ENCODE measurements around the gene GPR139.

The GPR139 gene

DNA sequence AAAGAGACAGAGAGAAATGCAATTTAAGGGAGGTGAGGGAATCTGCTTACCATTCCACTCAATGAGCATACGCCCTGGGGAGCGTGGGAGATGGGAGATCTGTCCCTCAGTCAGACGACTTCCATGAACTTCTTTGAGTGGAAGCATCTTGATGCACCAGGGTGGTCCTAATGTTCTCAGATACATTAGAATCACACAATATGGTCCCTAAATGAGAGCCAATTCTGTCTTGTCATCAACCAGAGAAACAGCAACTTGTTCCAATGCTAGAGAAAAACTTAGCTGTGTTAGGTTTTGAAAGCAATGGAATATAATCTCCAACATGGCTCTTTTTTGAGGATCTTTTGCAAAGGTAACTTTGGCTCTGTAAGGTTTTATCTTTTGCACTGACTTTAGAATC is 44.1 kb downstream of the GPR139 start:
- Mint-ChIP-seq H3K9me3 (peaks cover 10% of the 10 kb centered on the region), H3K27me3 (no peaks in the 10 kb centered on the region), H3K36me3 (ENCODE audit: low read depth) (no peaks in the 10 kb centered on the region), H3K27ac (no peak overlapping the region), H3K4me1 (ENCODE audit: low read depth) (no peaks in the 10 kb centered on the region), H3K4me3 (no peak overlapping the region)

GRCh38 chr16:20026361-20027072 is 47.2 kb downstream of the GPR139 start:
- Mint-ChIP-seq H3K4me1 (ENCODE audit: low read depth) (no peaks in the 10 kb centered on the region), H3K4me3 (no peak overlapping the region), H3K27me3 (no peaks in the 10 kb centered on the region), H3K27ac (no peak overlapping the region), H3K9me3 (peaks cover 14% of the 10 kb centered on the region), H3K36me3 (ENCODE audit: low read depth) (no peaks in the 10 kb centered on the region)

DNA sequence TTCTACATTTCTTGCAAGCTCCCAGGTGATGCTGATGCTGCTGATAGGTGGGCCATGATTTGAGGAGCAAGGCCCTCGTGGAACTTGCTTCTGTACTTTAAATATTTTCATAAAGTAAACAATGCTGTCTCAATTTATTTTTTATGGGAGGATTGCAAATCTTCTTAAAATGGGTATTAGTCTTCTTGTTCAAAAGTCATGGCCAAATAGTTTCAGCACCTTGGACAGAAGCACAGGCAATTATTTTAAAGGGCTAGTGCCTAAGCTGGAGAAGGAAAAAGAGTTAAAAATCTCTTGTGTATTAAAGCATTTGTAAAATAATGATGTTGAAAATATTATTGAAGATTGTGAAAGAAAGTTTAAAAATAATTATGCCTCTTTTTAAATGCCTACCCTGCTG is 50.5 kb downstream of the GPR139 start:
- no peaks in the 10 kb centered on the region for H3K4me1 Mint-ChIP-seq (ENCODE audit: low read depth)
- H3K27me3 Mint-ChIP-seq = no peaks in the 10 kb centered on the region
- H3K27ac Mint-ChIP-seq = no peak overlapping the region
- peaks cover 17% of the 10 kb centered on the region for H3K9me3 Mint-ChIP-seq
- H3K4me3 Mint-ChIP-seq = no peak overlapping the region
- no peaks in the 10 kb centered on the region for H3K36me3 Mint-ChIP-seq (ENCODE audit: low read depth)

- Mint-ChIP-seq H3K27ac (no peak overlapping the region), H3K36me3 (ENCODE audit: low read depth) (no peaks in the 10 kb centered on the region), H3K4me1 (ENCODE audit: low read depth) (no peaks in the 10 kb centered on the region), H3K4me3 (no peak overlapping the region), H3K9me3 (peaks cover 17% of the 10 kb centered on the region), H3K27me3 (no peaks in the 10 kb centered on the region)
These were observed 52.7 kb downstream of the GPR139 start for GRCh38 chr16:20020976-20021375.

GRCh38 chr16:20020083-20020482 is 53.6 kb downstream of the GPR139 start:
- H3K9me3 Mint-ChIP-seq = peaks cover 17% of the 10 kb centered on the region
- H3K4me1 Mint-ChIP-seq (ENCODE audit: low read depth) = no peaks in the 10 kb centered on the region
- no peak overlapping the region for H3K27ac Mint-ChIP-seq
- H3K4me3 Mint-ChIP-seq = no peak overlapping the region
- H3K36me3 Mint-ChIP-seq (ENCODE audit: low read depth) = no peaks in the 10 kb centered on the region
- H3K27me3 Mint-ChIP-seq = no peaks in the 10 kb centered on the region

GRCh38 chr16:20016234-20016633 is 57.5 kb downstream of the GPR139 start:
- no peak overlapping the region for H3K27ac Mint-ChIP-seq

GRCh38 chr16:20004931-20005330 is 68.8 kb downstream of the GPR139 start:
- no peak overlapping the region for H3K4me3 Mint-ChIP-seq
- no peaks in the 10 kb centered on the region for H3K4me1 Mint-ChIP-seq (ENCODE audit: low read depth)
- H3K36me3 Mint-ChIP-seq (ENCODE audit: low read depth) = no peaks in the 10 kb centered on the region
- no peaks in the 10 kb centered on the region for H3K27me3 Mint-ChIP-seq
- no peaks in the 10 kb centered on the region for H3K9me3 Mint-ChIP-seq
- H3K27ac Mint-ChIP-seq = no peak overlapping the region

More at GRCh38 chr16:20016234-20016633, 57.5 kb downstream of the GPR139 start:
- Mint-ChIP-seq H3K4me1 (ENCODE audit: low read depth) (no peaks in the 10 kb centered on the region), H3K36me3 (ENCODE audit: low read depth) (no peaks in the 10 kb centered on the region), H3K9me3 (peaks cover 5% of the 10 kb centered on the region), H3K4me3 (no peak overlapping the region), H3K27me3 (peaks cover 5% of the 10 kb centered on the region)

DNA sequence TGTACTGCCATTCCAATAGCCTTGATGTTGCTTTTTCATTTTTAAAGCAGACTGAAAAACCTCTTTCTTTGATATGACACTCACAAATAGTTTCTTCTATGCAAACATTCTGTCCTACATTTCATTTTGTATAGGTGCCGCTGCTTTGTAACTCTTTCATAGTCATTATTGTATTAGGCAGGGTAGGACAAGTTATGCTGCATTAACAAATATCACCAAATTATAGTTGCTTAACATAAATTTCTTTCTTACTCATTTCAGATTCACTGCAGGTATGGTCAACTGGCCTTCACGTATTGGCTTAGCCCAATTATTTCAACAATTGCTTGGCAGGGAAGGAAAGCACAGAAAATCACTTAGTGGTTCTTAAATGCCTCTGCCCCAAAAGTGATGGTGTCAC is 70.8 kb downstream of the GPR139 start:
- Mint-ChIP-seq H3K9me3 (no peaks in the 10 kb centered on the region), H3K4me1 (ENCODE audit: low read depth) (no peaks in the 10 kb centered on the region), H3K36me3 (ENCODE audit: low read depth) (no peaks in the 10 kb centered on the region), H3K27me3 (no peaks in the 10 kb centered on the region), H3K27ac (no peak overlapping the region), H3K4me3 (no peak overlapping the region)

DNA sequence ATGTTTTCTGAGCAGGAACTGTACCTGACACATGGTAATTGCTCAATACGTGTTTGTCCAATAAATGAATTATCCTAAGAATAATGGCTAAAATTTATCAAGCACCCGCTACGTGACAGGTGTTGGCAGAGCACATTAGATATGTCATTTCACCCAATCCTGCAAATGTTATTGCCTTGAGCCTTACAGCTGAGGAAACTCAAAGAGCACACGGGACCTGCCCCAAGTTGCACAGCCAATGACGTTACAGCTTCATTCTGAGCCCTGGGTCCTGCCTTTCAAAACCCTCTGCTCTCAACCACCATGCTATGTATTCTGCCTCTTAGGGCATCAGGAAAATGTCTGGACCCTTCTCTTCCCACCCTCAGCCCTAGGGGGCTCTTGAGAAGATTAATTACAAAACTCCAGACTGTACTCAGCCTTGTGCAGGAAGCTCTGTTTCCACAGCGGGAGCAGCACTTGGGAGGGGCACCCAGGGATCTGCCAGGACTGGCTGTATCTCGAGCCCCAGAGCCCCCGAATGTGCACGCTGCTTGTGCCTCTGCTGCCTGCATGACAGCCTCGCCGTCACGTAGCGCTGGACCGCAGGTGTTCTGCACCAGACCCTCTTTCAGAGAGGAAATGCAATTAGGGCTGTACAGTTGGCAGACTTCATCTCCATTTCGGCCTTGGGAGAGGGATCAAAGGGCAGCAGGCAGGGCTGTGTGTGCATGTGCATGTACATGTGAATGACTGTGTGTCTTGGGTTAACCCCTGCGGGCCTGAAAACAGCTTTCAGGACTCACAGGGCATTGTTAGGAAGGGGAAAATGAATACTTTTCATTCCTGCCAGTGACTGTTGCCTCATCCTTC is 71.6 kb downstream of the GPR139 start:
- Mint-ChIP-seq H3K27me3 (no peaks in the 10 kb centered on the region), H3K9me3 (no peaks in the 10 kb centered on the region), H3K27ac (no peak overlapping the region)

DNA sequence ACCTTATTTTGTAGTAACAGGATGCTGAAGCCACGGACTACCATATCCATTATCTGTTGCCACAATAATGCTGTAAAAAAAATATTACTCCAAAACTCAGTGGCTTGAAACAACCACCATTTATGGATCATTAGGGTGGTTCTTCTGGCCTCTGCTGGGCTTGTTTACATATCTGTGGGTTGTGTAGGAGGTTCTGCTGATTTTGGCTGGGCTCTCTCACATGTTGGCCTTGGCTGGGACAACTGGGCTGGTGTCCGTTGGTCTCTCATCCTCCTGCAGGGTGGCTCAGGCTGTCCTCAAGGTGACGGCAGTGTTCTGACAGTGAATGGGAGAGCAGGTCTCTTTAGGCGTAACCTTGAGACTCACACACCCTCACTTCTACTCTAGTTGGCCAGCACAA is 76.0 kb downstream of the GPR139 start:
- H3K36me3 Mint-ChIP-seq (ENCODE audit: low read depth) = no peaks in the 10 kb centered on the region
- H3K4me1 Mint-ChIP-seq (ENCODE audit: low read depth) = no peaks in the 10 kb centered on the region
- no peaks in the 10 kb centered on the region for H3K27me3 Mint-ChIP-seq
- H3K9me3 Mint-ChIP-seq = no peaks in the 10 kb centered on the region
- H3K27ac Mint-ChIP-seq = no peak overlapping the region
- no peak overlapping the region for H3K4me3 Mint-ChIP-seq

More for the DNA sequence above, 71.6 kb downstream of the GPR139 start:
- H3K4me3 Mint-ChIP-seq = no peak overlapping the region
- H3K4me1 Mint-ChIP-seq (ENCODE audit: low read depth) = no peaks in the 10 kb centered on the region
- no peaks in the 10 kb centered on the region for H3K36me3 Mint-ChIP-seq (ENCODE audit: low read depth)

DNA sequence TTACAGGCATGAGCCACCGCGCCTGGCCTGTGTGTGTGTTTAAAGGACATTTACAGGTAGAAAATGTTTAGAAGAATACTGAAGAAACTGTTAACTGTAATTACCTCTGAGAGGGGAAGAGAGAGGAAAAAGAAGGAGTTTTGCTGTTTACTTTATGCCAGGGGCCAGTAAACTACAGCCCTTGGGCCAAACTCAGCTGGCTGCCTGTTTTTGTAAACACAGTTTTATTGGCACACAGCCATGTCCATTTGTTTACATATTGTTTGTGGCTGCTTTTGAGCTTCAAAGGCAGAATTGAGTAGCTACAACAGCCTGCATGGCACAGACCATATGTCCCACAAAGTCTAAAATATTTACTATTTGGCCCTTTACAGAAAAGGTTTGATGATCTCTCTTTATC is 76.4 kb downstream of the GPR139 start:
- no peak overlapping the region for H3K4me3 Mint-ChIP-seq
- no peaks in the 10 kb centered on the region for H3K9me3 Mint-ChIP-seq
- no peak overlapping the region for H3K27ac Mint-ChIP-seq
- H3K36me3 Mint-ChIP-seq (ENCODE audit: low read depth) = no peaks in the 10 kb centered on the region
- no peaks in the 10 kb centered on the region for H3K27me3 Mint-ChIP-seq
- H3K4me1 Mint-ChIP-seq (ENCODE audit: low read depth) = no peaks in the 10 kb centered on the region

GRCh38 chr16:19994466-19995170 is 79.1 kb downstream of the GPR139 start:
- Mint-ChIP-seq H3K9me3 (no peaks in the 10 kb centered on the region), H3K4me1 (ENCODE audit: low read depth) (no peaks in the 10 kb centered on the region), H3K27me3 (no peaks in the 10 kb centered on the region), H3K36me3 (ENCODE audit: low read depth) (no peaks in the 10 kb centered on the region), H3K4me3 (no peak overlapping the region), H3K27ac (no peak overlapping the region)

GRCh38 chr16:19991614-19992013 is 82.1 kb downstream of the GPR139 start:
- H3K36me3 Mint-ChIP-seq (ENCODE audit: low read depth) = no peaks in the 10 kb centered on the region
- H3K27me3 Mint-ChIP-seq = no peaks in the 10 kb centered on the region
- no peaks in the 10 kb centered on the region for H3K4me1 Mint-ChIP-seq (ENCODE audit: low read depth)
- no peak overlapping the region for H3K27ac Mint-ChIP-seq
- H3K9me3 Mint-ChIP-seq = no peaks in the 10 kb centered on the region
- H3K4me3 Mint-ChIP-seq = no peak overlapping the region

DNA sequence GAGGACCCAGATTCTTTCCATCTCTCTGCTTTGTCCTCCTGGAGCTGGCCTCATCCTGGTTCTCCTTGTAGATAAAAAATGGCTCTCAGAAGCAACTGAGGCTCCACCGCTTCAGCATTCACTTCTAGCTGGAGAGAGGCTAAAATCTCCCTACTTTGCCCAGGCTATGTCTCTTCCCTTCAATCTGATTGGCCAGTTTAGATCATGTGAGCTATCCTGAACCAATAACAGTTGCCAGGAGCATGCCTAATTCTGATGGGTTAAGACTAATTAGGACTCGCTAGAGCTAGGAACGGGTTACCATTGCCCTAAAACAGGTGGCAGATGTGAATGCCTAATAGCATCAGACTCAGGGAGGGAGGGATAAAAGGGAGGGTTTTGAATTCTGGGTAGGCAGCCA is 89.6 kb downstream of the GPR139 start:
- H3K9me3 Mint-ChIP-seq = no peaks in the 10 kb centered on the region
- peaks cover 4% of the 10 kb centered on the region for H3K27me3 Mint-ChIP-seq
- no peak overlapping the region for H3K27ac Mint-ChIP-seq
- H3K4me3 Mint-ChIP-seq = no peak overlapping the region
- no peaks in the 10 kb centered on the region for H3K4me1 Mint-ChIP-seq (ENCODE audit: low read depth)
- H3K36me3 Mint-ChIP-seq (ENCODE audit: low read depth) = no peaks in the 10 kb centered on the region
